Measurements from ENCODE around the gene CEMP1.
"Not testable (repeated sequence)": the region's sequence is repeated elsewhere in the genome, so short reads cannot be mapped to it uniquely, and the experiment has no call there.

GRCh38 chr16:2578905-2579304 lies 47.7 kb upstream of the CEMP1 start:
- not testable (repeated sequence) for TF ChIP-seq EZH2 (IDR thresholded peaks at IDR 0.05; ENCODE audit: borderline replicate concordance, insufficient read depth, low read depth, low read length, poor library complexity, severe bottlenecking)
- TF ChIP-seq, protein P1, sequence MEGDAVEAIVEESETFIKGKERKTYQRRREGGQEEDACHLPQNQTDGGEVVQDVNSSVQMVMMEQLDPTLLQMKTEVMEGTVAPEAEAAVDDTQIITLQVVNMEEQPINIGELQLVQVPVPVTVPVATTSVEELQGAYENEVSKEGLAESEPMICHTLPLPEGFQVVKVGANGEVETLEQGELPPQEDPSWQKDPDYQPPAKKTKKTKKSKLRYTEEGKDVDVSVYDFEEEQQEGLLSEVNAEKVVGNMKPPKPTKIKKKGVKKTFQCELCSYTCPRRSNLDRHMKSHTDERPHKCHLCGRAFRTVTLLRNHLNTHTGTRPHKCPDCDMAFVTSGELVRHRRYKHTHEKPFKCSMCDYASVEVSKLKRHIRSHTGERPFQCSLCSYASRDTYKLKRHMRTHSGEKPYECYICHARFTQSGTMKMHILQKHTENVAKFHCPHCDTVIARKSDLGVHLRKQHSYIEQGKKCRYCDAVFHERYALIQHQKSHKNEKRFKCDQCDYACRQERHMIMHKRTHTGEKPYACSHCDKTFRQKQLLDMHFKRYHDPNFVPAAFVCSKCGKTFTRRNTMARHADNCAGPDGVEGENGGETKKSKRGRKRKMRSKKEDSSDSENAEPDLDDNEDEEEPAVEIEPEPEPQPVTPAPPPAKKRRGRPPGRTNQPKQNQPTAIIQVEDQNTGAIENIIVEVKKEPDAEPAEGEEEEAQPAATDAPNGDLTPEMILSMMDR (IDR thresholded peaks at IDR 0.05) = not testable (repeated sequence)
